ENCODE measurements around the gene UBB.
"Not testable (repeated sequence)": the region's sequence is repeated elsewhere in the genome, so short reads cannot be mapped to it uniquely, and the experiment has no call there.

Gene UBB

GRCh38 chr17:16391451-16391850 lies 10.6 kb downstream of the UBB start:
- Histone ChIP-seq H2AFZ (ENCODE audit: low read depth) (no peak overlapping the region), H4K20me1 (ENCODE audit: insufficient read depth) (no peaks in the 10 kb centered on the region), H3K4me1 (ENCODE audit: low read depth, poor library complexity, severe bottlenecking) (no peaks in the 10 kb centered on the region), H3K79me2 (ENCODE audit: insufficient read depth, low read depth) (no peaks in the 10 kb centered on the region), H3K36me3 (ENCODE audit: insufficient read depth) (no peaks in the 10 kb centered on the region), H3K4me2 (no peak overlapping the region), H3K27ac (no peak overlapping the region), H3K4me3 (IDR thresholded peaks at IDR 0.05; ENCODE audit: insufficient read depth, low read depth, low read length) (no peak overlapping the region), H3K27me3 (ENCODE audit: insufficient read depth, low read depth) (no peaks in the 10 kb centered on the region), H3K9ac (no peak overlapping the region)
- TF ChIP-seq, protein P1, sequence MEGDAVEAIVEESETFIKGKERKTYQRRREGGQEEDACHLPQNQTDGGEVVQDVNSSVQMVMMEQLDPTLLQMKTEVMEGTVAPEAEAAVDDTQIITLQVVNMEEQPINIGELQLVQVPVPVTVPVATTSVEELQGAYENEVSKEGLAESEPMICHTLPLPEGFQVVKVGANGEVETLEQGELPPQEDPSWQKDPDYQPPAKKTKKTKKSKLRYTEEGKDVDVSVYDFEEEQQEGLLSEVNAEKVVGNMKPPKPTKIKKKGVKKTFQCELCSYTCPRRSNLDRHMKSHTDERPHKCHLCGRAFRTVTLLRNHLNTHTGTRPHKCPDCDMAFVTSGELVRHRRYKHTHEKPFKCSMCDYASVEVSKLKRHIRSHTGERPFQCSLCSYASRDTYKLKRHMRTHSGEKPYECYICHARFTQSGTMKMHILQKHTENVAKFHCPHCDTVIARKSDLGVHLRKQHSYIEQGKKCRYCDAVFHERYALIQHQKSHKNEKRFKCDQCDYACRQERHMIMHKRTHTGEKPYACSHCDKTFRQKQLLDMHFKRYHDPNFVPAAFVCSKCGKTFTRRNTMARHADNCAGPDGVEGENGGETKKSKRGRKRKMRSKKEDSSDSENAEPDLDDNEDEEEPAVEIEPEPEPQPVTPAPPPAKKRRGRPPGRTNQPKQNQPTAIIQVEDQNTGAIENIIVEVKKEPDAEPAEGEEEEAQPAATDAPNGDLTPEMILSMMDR (conservative IDR thresholded peaks at IDR 0.05; ENCODE audit: low read depth, low read length): no peak

GRCh38 chr17:16392491-16392890 lies 11.6 kb downstream of the UBB start:
- H3K79me2 ChIP-seq (ENCODE audit: insufficient read depth, low read depth): not testable (repeated sequence)

GRCh38 chr17:16395887-16396286 lies 15.0 kb downstream of the UBB start:
- not testable (repeated sequence) for H3K27ac ChIP-seq; H4K20me1 ChIP-seq (ENCODE audit: insufficient read depth); H3K9ac ChIP-seq; H3K79me2 ChIP-seq (ENCODE audit: insufficient read depth, low read depth); H3K27me3 ChIP-seq (ENCODE audit: insufficient read depth, low read depth); H3K4me3 ChIP-seq (IDR thresholded peaks at IDR 0.05; ENCODE audit: insufficient read depth, low read depth, low read length); H3K4me1 ChIP-seq (ENCODE audit: low read depth, poor library complexity, severe bottlenecking); H2AFZ ChIP-seq (ENCODE audit: low read depth); H3K4me2 ChIP-seq; H3K36me3 ChIP-seq (ENCODE audit: insufficient read depth)

More at GRCh38 chr17:16392491-16392890, 11.6 kb downstream of the UBB start:
- H4K20me1 ChIP-seq (ENCODE audit: insufficient read depth); H3K27ac ChIP-seq; H3K4me1 ChIP-seq (ENCODE audit: low read depth, poor library complexity, severe bottlenecking); H3K27me3 ChIP-seq (ENCODE audit: insufficient read depth, low read depth); H3K9ac ChIP-seq; H2AFZ ChIP-seq (ENCODE audit: low read depth); H3K4me2 ChIP-seq; H3K4me3 ChIP-seq (IDR thresholded peaks at IDR 0.05; ENCODE audit: insufficient read depth, low read depth, low read length); H3K36me3 ChIP-seq (ENCODE audit: insufficient read depth): not testable (repeated sequence)

DNA sequence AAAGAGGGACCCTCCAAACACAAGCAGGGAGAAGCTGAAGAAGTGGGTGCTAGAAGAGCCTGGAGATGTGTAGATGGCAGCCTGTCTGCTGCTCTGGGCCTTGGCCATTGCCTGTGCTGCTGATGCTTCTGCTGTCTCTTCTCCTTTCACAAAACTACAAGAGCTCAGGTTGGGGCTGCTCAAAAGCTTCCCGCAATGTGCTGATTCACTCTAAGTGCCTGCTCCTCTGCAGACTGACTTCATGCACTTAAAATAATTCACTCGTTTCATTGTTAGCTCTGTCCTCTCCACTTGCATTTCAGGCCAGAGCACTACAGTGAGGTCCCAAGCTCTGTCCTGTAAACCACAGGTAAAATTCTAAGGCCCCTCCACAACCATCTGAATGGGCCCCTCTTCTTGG lies 15.8 kb downstream of the UBB start:
- not testable (repeated sequence) for H2AFZ ChIP-seq (ENCODE audit: low read depth); H3K36me3 ChIP-seq (ENCODE audit: insufficient read depth); H3K27ac ChIP-seq; H3K79me2 ChIP-seq (ENCODE audit: insufficient read depth, low read depth); H3K4me1 ChIP-seq (ENCODE audit: low read depth, poor library complexity, severe bottlenecking); H3K4me2 ChIP-seq; H3K27me3 ChIP-seq (ENCODE audit: insufficient read depth, low read depth); H3K4me3 ChIP-seq (IDR thresholded peaks at IDR 0.05; ENCODE audit: insufficient read depth, low read depth, low read length); H3K9ac ChIP-seq; H4K20me1 ChIP-seq (ENCODE audit: insufficient read depth)

GRCh38 chr17:16398270-16399267 lies 17.7 kb downstream of the UBB start:
- Histone ChIP-seq H3K27me3 (ENCODE audit: insufficient read depth, low read depth) (no peaks in the 10 kb centered on the region), H2AFZ (ENCODE audit: low read depth) (no peak overlapping the region), H3K4me3 (IDR thresholded peaks at IDR 0.05; ENCODE audit: insufficient read depth, low read depth, low read length) (no peak overlapping the region), H3K4me2 (no peak overlapping the region), H3K79me2 (ENCODE audit: insufficient read depth, low read depth) (no peaks in the 10 kb centered on the region), H3K4me1 (ENCODE audit: low read depth, poor library complexity, severe bottlenecking) (no peaks in the 10 kb centered on the region), H3K9ac (no peak overlapping the region), H3K27ac (no peak overlapping the region), H4K20me1 (ENCODE audit: insufficient read depth) (no peaks in the 10 kb centered on the region), H3K36me3 (ENCODE audit: insufficient read depth) (no peaks in the 10 kb centered on the region)
- TF ChIP-seq, protein P1 (conservative IDR thresholded peaks at IDR 0.05; ENCODE audit: low read depth, low read length): no peak

- not testable (repeated sequence) for H3K27ac ChIP-seq; H3K4me2 ChIP-seq; H2AFZ ChIP-seq (ENCODE audit: low read depth); H3K27me3 ChIP-seq (ENCODE audit: insufficient read depth, low read depth); H3K9ac ChIP-seq; H3K79me2 ChIP-seq (ENCODE audit: insufficient read depth, low read depth); H3K4me3 ChIP-seq (IDR thresholded peaks at IDR 0.05; ENCODE audit: insufficient read depth, low read depth, low read length); H3K36me3 ChIP-seq (ENCODE audit: insufficient read depth); H4K20me1 ChIP-seq (ENCODE audit: insufficient read depth); H3K4me1 ChIP-seq (ENCODE audit: low read depth, poor library complexity, severe bottlenecking)
Measured at GRCh38 chr17:16403847-16404246, 23.0 kb downstream of the UBB start.
